Inflammatory macrophage treated with lipopolysaccharide for 1 hour (primary cell): ENCODE data around the gene MEGF8.
A peak's percentile ranks its signal among the peaks of the same experiment; 100 is the strongest.

ENCODE experiments used
- DNase-seq, 2 donors: peaks; one replicate each; pipeline ENCODE4 v3.0.0-alpha.2; 2020 to 2022

Gene MEGF8

GRCh38 chr19:42357290-42357689 lies 31.9 kb downstream of the MEGF8 start:
- no peak for DNase-seq

GRCh38 chr19:42360787-42361544 lies 35.5 kb downstream of the MEGF8 start:
- no peak for DNase-seq

GRCh38 chr19:42361545-42361910 lies 36.1 kb downstream of the MEGF8 start:
- no peak for DNase-seq

GRCh38 chr19:42362342-42362741 lies 36.9 kb downstream of the MEGF8 start:
- no peak for DNase-seq

- no peak for DNase-seq
Measured at GRCh38 chr19:42362891-42363440, 37.5 kb downstream of the MEGF8 start.

GRCh38 chr19:42363614-42364346 lies 38.3 kb downstream of the MEGF8 start:
- peak; percentile 38 to 52 for DNase-seq

GRCh38 chr19:42366673-42367072 lies 41.2 kb downstream of the MEGF8 start:
- no peak for DNase-seq

GRCh38 chr19:42367929-42368328 lies 42.5 kb downstream of the MEGF8 start:
- no peak for DNase-seq

GRCh38 chr19:42368360-42368759 lies 42.9 kb downstream of the MEGF8 start:
- no peak for DNase-seq

- no peak for DNase-seq
Measured at GRCh38 chr19:42368765-42369164, 43.3 kb downstream of the MEGF8 start.

- DNase-seq: no peak
Measured at GRCh38 chr19:42369433-42370067, 44.1 kb downstream of the MEGF8 start.

- DNase-seq: no peak
Measured at GRCh38 chr19:42370068-42370520, 44.7 kb downstream of the MEGF8 start.

- DNase-seq: no peak
Measured at GRCh38 chr19:42370626-42371175, 45.3 kb downstream of the MEGF8 start.

GRCh38 chr19:42374826-42375376 lies 49.5 kb downstream of the MEGF8 start:
- DNase-seq: no peak

- DNase-seq: no peak
Measured at GRCh38 chr19:42375415-42376176, 50.2 kb downstream of the MEGF8 start.

- no peak for DNase-seq
Measured at GRCh38 chr19:42376177-42376555, 50.7 kb downstream of the MEGF8 start.

- no peak for DNase-seq
Measured at GRCh38 chr19:42378225-42379215, 53.1 kb downstream of the MEGF8 start.

GRCh38 chr19:42380155-42380554 lies 54.7 kb downstream of the MEGF8 start:
- no peak for DNase-seq

- DNase-seq: peak; percentile 46 to 60
Measured at GRCh38 chr19:42386974-42387707, 61.7 kb downstream of the MEGF8 start.

GRCh38 chr19:42388851-42389489 lies 63.5 kb downstream of the MEGF8 start:
- no peak for DNase-seq
